HG03025 (cell line): ENCODE measurements around the gene CCDC85B.
A peak's percentile ranks its signal among the peaks of the same experiment; 100 is the strongest.

Experiments
- ATAC-seq: cut with Tn5 transposase; IDR thresholded peaks from one replicate; pipeline ENCODE4 v1.9.1; 2021; ENCODE audit warnings: mild to moderate bottlenecking, moderate library complexity; ENCODE audit not compliant: unreplicated experiment, low FRiP score

CCDC85B gene

GRCh38 chr11:65856689-65857499 is 33.6 kb upstream of the CCDC85B start:
- ATAC-seq = peak; percentile 30

GRCh38 chr11:65857500-65857852 is 33.0 kb upstream of the CCDC85B start:
- peak; percentile 1 for ATAC-seq

- peak; percentile 44 for ATAC-seq
Observed at GRCh38 chr11:65857853-65858680, 32.4 kb upstream of the CCDC85B start, which contains the start of gene CFL1. Gene CFL1 (minus strand): TSS chr11:65858180. CDS start chr11:65858099, 81 bp downstream.

- no peak for ATAC-seq
Observed at GRCh38 chr11:65858681-65859087, 31.8 kb upstream of the CCDC85B start.

GRCh38 chr11:65859095-65859811 is 31.2 kb upstream of the CCDC85B start:
- peak; percentile 36 for ATAC-seq

GRCh38 chr11:65859812-65860277 is 30.6 kb upstream of the CCDC85B start:
- ATAC-seq = no peak

- peak; percentile 26 for ATAC-seq
Observed at GRCh38 chr11:65860278-65861164, 30.0 kb upstream of the CCDC85B start, which contains the start of gene MUS81. Gene MUS81 (plus strand): TSS chr11:65860433. CDS start chr11:65860754, 321 bp downstream.

- no peak for ATAC-seq
Observed at GRCh38 chr11:65861165-65861505, 29.3 kb upstream of the CCDC85B start.

- no peak for ATAC-seq
Observed at GRCh38 chr11:65861533-65862183, 28.8 kb upstream of the CCDC85B start.

GRCh38 chr11:65862191-65862735 is 28.2 kb upstream of the CCDC85B start:
- no peak for ATAC-seq

GRCh38 chr11:65862941-65863888 is 27.3 kb upstream of the CCDC85B start:
- ATAC-seq = no peak

- ATAC-seq = no peak
Observed at GRCh38 chr11:65863889-65864705, 26.4 kb upstream of the CCDC85B start.

GRCh38 chr11:65864706-65865471 is 25.6 kb upstream of the CCDC85B start:
- no peak for ATAC-seq

- ATAC-seq = no peak
Observed at GRCh38 chr11:65865550-65866172, 24.8 kb upstream of the CCDC85B start.

GRCh38 chr11:65866509-65867283 is 23.8 kb upstream of the CCDC85B start:
- no peak for ATAC-seq
